ENCODE measurements around the gene ADAMTS9.

DNA sequence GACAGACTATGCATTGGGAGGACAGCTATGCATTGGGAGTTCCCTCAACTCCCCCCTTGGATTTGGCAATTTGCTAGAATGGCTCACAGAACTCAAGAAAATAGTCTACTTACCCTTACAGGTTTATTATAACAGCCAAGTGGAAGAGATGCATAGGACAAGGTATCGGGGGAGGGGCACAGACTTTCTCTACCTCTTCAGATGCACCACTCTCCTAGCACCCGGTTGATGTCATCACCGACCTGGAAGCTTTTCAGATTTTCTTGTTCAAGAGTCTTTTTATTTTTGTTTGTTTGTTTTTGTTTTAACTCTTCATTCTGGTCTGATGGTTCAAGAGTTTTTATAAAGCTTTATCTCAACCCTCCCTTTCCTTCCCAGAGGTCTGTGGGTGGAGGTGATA lies 20.7 kb upstream of the ADAMTS9 start:
- TF ChIP-seq, protein P1, sequence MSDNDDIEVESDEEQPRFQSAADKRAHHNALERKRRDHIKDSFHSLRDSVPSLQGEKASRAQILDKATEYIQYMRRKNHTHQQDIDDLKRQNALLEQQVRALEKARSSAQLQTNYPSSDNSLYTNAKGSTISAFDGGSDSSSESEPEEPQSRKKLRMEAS (IDR thresholded peaks at IDR 0.05): no peak
- TF ChIP-seq, protein P2, sequence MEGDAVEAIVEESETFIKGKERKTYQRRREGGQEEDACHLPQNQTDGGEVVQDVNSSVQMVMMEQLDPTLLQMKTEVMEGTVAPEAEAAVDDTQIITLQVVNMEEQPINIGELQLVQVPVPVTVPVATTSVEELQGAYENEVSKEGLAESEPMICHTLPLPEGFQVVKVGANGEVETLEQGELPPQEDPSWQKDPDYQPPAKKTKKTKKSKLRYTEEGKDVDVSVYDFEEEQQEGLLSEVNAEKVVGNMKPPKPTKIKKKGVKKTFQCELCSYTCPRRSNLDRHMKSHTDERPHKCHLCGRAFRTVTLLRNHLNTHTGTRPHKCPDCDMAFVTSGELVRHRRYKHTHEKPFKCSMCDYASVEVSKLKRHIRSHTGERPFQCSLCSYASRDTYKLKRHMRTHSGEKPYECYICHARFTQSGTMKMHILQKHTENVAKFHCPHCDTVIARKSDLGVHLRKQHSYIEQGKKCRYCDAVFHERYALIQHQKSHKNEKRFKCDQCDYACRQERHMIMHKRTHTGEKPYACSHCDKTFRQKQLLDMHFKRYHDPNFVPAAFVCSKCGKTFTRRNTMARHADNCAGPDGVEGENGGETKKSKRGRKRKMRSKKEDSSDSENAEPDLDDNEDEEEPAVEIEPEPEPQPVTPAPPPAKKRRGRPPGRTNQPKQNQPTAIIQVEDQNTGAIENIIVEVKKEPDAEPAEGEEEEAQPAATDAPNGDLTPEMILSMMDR (IDR thresholded peaks at IDR 0.05; ENCODE audit: low read depth, low read length, missing input control): no peak
- TF ChIP-seq GABPA (IDR thresholded peaks at IDR 0.05 in 1 of 2, conservative IDR thresholded peaks at IDR 0.05 in 1 of 2): no peak
- TF ChIP-seq, protein P3, sequence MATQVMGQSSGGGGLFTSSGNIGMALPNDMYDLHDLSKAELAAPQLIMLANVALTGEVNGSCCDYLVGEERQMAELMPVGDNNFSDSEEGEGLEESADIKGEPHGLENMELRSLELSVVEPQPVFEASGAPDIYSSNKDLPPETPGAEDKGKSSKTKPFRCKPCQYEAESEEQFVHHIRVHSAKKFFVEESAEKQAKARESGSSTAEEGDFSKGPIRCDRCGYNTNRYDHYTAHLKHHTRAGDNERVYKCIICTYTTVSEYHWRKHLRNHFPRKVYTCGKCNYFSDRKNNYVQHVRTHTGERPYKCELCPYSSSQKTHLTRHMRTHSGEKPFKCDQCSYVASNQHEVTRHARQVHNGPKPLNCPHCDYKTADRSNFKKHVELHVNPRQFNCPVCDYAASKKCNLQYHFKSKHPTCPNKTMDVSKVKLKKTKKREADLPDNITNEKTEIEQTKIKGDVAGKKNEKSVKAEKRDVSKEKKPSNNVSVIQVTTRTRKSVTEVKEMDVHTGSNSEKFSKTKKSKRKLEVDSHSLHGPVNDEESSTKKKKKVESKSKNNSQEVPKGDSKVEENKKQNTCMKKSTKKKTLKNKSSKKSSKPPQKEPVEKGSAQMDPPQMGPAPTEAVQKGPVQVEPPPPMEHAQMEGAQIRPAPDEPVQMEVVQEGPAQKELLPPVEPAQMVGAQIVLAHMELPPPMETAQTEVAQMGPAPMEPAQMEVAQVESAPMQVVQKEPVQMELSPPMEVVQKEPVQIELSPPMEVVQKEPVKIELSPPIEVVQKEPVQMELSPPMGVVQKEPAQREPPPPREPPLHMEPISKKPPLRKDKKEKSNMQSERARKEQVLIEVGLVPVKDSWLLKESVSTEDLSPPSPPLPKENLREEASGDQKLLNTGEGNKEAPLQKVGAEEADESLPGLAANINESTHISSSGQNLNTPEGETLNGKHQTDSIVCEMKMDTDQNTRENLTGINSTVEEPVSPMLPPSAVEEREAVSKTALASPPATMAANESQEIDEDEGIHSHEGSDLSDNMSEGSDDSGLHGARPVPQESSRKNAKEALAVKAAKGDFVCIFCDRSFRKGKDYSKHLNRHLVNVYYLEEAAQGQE (IDR thresholded peaks at IDR 0.05): no peak

Data from liver (tissue), 3 donors.